NCI-H2107 (cell line): ENCODE data around the gene RAB23.
"Not testable (repeated sequence)": the region's sequence is repeated elsewhere in the genome, so short reads cannot be mapped to it uniquely, and the experiment has no call there.

Experiments
- DNase-seq: peaks from one replicate; lab custom pipeline; 2025; lab: John Stamatoyannopoulos, UW

RAB23 gene

DNA sequence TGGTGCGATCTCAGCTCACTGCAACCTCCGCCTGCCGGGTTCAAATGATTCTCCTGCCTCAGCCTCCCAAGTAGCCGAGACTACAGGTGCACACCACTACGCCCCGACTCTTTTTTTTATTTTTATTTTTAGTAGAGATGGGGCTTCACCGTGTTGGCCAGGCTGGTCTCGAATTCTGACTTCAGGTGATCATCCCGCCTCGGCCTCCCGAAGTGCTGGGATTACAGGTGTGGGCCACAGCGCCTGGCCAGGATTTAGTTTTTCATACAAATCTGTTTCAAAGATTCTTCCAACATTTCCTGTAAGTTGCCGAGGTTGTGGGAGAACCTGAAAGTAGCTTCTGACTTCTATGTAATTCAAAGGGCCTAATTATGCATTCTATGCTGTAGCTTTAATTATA is 21.4 kb upstream of the RAB23 start:
- not testable (repeated sequence) for DNase-seq

GRCh38 chr6:57242505-57242904 is 20.4 kb upstream of the RAB23 start:
- no peak for DNase-seq

DNA sequence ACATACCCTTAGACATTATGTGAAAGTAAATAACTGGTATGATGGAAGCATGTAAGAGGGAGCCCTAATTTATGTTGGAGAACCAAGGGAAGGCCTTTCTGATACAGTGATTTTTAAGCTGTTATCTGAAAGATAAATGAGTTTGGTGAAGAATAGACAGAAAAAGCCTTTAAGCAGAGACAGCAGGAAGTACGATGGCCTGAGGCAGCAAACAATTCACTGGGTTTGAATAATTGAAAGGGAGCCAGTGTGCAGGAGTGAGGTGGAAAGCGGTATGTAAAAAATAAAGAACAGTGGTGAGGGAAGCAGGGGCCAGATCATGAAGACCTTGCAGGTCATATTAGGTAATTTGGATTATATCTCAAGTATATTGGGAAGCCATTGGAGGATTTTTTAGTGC is 4.1 kb upstream of the RAB23 start:
- no peak for DNase-seq

DNA sequence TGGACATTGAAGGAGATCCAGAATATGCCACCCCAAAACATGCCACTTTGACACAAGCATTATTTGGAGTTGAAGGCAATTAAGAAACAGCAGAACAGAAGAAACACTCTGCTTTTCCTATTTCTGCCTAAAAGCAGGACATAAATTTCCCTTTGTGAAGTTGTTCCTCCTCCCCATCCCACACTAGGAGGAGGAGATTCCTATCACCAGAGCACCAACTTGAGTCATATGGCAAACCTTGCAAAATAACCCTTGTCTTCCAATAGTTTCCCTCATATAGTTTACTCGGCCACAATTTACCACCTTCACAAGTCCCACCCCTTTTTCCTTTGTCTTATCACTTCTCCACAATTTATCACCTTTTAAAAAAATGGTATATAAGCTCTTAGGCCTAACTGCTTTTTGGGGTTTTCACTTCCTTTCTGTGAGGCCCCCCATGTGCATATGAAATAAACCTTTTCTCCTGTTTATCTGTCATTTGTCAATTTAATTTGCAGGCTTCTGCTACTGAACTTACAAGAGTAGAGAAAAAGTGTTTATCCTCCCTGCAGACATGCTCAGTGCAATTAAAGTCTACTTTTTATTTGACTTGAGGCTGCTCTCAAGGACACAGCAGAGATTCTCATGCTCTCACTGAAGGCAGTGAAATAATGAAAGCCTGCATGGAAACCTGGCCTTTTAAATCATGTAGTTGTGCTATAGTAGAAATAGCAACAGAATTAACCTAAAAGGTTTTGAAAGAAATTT is 2.8 kb upstream of the RAB23 start:
- no peak for DNase-seq

GRCh38 chr6:57222743-57223077 is 603 bp upstream of the RAB23 start:
- no peak for DNase-seq

- no peak for DNase-seq
Observed at GRCh38 chr6:57221191-57221935, 744 bp downstream of the RAB23 start.

DNA sequence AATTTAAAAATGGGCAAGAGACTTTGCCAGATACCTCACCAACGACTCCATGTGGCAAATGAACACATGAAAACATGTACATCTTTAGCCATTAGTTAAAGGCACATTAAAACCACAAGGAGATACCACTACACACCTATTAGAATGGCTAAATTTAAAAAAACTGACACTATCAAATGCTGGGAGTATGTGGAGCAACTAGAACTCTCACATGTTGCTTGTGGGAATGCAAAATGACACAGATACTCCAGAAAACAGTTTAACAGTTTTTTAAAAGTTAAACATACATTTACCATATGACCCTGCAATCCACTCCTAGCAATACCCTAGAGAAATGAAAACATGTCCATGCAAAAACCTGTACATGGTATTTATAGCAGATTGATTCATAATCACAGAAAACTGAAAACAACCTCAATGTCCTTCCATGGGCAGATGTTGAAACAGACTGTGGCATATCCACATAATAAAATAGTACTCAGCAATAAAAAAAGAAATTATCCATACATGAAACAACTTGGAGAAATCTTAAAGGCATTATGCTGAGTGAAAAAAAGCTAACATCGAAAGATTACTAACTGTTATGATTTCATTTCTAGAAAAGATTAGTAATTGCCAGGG is 1.9 kb downstream of the RAB23 start:
- DNase-seq: no peak

GRCh38 chr6:57217270-57217669 is 4.8 kb downstream of the RAB23 start:
- DNase-seq: no peak

DNA sequence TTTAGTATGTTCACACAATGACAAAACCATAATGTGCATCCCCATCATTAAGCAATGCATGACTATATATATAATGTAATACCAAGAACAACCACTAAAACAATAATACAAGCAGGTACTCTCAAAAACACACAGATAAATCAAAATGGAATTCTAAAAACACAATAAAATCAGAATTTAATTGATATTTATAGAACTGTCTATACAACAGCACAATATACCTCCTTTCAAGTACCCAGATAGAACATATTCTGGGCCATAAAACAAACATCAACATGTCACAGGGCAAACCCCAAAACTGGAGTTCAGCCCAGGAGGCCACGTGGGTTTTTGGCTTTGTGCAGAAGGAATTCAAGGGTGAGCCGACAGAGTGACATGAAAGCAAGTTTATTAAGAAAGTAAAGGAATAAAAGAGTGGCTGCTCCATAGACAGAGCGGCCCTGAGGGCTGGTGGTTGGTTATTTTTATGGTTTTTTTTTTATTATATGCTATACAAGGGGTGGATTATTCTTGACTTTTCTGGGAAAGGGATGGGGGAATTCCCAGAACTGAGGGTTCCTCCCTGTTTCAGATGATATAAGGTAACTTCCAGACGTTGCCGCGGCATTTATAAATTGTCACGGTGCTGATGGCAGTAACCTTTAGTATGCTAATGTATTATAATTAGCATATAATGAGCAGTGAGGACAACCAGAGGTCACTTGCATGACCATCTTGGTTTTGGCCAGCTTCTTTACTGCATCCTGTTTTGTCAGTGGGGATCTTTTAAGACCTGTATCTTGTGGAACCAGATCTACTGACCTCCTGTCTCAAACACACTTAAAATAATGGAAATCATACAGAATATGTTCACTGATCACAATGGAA is 5.6 kb downstream of the RAB23 start:
- DNase-seq: no peak

- DNase-seq: no peak
Observed at GRCh38 chr6:57215260-57215659, 6.8 kb downstream of the RAB23 start.

- no peak for DNase-seq
Observed at GRCh38 chr6:57210060-57210459, 12.0 kb downstream of the RAB23 start.

DNA sequence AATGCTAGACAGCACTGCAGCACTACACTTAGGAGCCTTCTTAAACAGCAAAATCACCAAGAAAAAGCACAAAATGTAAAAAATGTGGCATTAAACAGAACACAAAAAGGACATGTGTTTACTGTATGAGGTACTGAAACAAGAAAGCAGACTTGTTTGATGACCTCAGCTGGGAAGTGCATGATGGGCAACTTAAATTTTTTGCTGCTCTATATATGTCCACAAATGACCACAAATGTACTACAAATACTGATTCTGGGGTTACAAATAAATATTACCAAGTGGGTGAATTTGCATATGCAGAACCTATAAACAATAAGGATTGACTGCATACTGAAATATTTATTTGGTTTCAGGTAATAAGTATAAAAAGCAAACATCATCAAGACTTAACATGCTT is 13.1 kb downstream of the RAB23 start:
- DNase-seq: no peak

DNA sequence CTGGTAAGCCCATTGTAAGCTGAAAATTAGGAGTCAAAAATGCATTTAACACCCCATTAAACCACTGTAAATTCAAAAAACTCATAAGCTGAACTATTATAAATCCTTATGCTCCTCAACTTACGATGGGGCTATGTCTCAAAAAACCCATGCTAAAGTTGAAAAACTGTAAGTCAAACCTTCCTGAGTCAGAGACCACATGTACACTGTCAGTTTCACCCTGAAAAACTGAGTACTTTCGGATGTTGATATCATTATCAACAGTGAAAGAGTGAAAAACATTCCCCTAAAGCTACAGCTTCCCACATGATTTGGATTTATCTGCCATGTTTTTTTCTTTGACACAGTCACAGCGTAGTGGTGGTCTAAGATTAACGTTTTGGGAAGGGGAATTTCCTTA is 14.2 kb downstream of the RAB23 start:
- no peak for DNase-seq

GRCh38 chr6:57207141-57207540 is 15.0 kb downstream of the RAB23 start:
- no peak for DNase-seq

- DNase-seq: no peak
Observed at GRCh38 chr6:57205550-57206328, 16.4 kb downstream of the RAB23 start.

DNA sequence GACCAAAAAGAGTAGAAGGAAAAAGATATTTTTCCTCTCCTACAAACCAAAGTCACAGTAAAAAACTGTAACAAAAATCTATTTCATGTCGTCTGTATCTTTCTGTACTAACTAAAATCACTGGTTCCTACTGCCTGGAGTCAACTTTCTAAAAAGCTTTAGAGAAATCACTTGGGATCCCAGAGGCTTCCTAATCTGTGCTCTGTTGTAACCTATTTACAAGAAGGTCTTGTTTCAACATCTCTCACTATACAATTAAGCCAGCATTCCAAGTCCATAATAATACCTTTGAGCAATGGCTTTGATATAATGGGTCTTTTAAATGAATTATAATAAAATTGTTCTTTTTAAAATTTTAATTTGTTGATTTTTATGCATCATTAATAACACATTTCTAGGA is 20.4 kb downstream of the RAB23 start:
- DNase-seq: no peak

- DNase-seq: no peak
Observed at GRCh38 chr6:57198926-57199636, 23.0 kb downstream of the RAB23 start.

DNA sequence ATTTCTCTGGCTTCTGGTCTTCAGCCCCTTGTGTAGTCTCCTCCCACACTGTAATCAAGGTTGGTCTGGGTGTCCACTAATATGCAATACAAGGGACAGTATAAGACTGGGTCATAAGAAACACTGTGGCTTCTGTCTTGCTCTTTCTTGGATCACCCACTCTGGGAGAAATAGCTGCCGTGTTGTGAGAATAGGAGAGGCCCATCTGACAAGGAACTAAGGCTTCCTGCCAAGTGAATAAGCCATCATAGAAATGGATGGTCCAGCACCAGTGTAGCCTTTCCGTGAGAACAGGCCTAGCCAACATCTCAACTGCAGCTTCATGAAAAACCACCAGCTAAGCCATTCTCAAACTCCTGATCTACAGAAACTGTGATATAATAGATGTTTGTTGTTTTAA is 26.6 kb downstream of the RAB23 start:
- no peak for DNase-seq

DNA sequence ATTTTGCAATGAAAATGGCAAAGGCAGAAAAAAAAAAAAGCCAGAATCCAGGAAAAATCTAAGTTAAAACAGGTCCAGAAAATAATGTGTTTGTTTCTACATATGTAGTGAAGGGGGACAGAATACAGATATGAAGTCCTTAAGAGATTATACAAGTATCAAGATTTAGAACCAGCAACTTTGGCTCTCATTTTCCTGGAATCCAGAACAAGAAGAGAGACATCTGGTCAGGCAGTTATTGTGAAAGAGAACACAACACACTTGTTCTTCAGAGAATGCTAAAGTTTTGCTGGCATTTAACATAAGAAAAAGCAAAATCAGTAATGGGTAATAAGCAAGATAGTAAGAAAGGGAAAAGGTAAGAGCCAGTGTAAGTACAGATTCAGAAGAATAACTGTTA is 28.9 kb downstream of the RAB23 start:
- DNase-seq: no peak

DNA sequence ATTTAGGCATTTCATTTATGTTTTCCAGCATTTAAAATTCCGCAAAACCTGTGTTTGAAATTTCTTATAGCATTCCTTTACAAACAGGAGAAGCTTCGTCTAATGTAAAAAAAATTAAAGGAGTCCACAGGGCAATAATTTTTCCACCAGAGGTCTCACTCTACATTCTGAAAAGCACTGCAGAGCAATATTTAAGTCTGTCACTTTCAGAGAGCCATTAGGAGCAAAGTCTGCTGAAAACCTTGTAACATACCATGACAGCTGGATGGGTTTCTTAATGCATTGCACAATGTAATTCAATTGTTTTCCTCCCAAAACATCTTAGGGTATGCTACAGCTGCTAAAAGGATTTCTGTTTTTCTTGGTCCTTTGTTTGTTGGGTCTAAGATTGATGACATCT is 32.0 kb downstream of the RAB23 start:
- no peak for DNase-seq

DNA sequence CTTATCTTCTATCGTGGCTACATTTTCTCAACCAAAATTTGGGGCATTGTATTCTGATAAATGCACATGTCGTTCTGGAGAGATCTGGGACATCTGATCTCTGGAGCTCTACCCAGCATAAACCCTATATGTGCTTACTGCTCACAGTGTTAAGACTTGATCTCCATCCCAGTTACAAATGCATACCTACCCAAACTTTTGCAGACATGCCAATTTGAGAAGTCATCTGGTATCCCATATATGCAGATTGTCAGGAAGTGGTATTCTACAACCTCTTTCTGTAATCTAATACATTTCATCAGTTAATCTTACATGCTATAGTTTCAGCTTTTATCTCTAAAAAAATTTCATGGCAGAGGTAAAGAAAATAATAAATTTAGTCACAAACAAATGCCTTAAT is 38.8 kb downstream of the RAB23 start:
- DNase-seq: no peak
